ENCODE data around the gene TRIM22. TPM values are rescaled to one million over a fixed set of nuclear protein-coding genes. Genes with fewer than 3 reads are reported as not detected.

The TRIM22 gene
- total RNA-seq, 1 donor from 2014 or later, result 47.0 TPM

- DNase-seq (ENCODE audit: low read depth in 2 of 2), result no peak
These were observed 57.0 kb downstream of the TRIM22 start for GRCh38 chr11:5746614-5747013.

GRCh38 chr11:5749836-5750235 is 60.2 kb downstream of the TRIM22 start:
- DNase-seq (ENCODE audit: low read depth in 2 of 2), result no peak

GRCh38 chr11:5753943-5754342 is 64.4 kb downstream of the TRIM22 start, which contains the start of gene OR52N4:
Gene OR52N4 (plus strand): TSS chr11:5754243. CDS start chr11:5754741, 498 bp downstream.
- no peak for DNase-seq (ENCODE audit: low read depth in 2 of 2)

Other genes starting within 250 kb of the TRIM22 start
- gene OR51I1, start 248.3 kb upstream of the TRIM22 start, total RNA-seq, result not detected in 2 replicates
- not detected in 2 replicates for gene OR51I2, start 240.5 kb upstream of the TRIM22 start, total RNA-seq
- not detected in 2 replicates for gene OR52D1, start 201.1 kb upstream of the TRIM22 start, total RNA-seq
- not detected in 2 replicates for gene UBQLN3, start 179.8 kb upstream of the TRIM22 start, total RNA-seq
- gene UBQLNL, start 173.1 kb upstream of the TRIM22 start, total RNA-seq, result under 0.01 TPM in 1 of 2 replicates, not detected in the other
- under 0.01 TPM in 1 of 2 replicates, not detected in the other for gene OR52H1, start 141.2 kb upstream of the TRIM22 start, total RNA-seq
- not detected in 2 replicates for gene OR52B6, start 108.9 kb upstream of the TRIM22 start, total RNA-seq
- 0.99 and 3.3 TPM in 2 replicates for gene TRIM6, start 93.2 kb upstream of the TRIM22 start, total RNA-seq
- gene TRIM34, start 64.8 kb upstream of the TRIM22 start, total RNA-seq, result 8.5 and 9.4 TPM in 2 replicates
- gene TRIM5, start 4.7 kb upstream of the TRIM22 start, total RNA-seq, result 46.4 and 75.4 TPM in 2 replicates
- gene OR56B1, start 46.7 kb downstream of the TRIM22 start, total RNA-seq, result not detected in 2 replicates
- not detected in 2 replicates for gene OR52N4, start 64.5 kb downstream of the TRIM22 start, total RNA-seq
- not detected in 2 replicates for gene OR52N5, start 93.6 kb downstream of the TRIM22 start, total RNA-seq
- gene OR52N1, start 101.5 kb downstream of the TRIM22 start, total RNA-seq, result not detected in 2 replicates
- gene OR52N2, start 119.1 kb downstream of the TRIM22 start, total RNA-seq, result not detected in 2 replicates
- gene OR52E6, start 152.1 kb downstream of the TRIM22 start, total RNA-seq, result not detected in 2 replicates
- not detected in 2 replicates for gene OR52E8, start 167.9 kb downstream of the TRIM22 start, total RNA-seq
- gene OR52E4, start 190.8 kb downstream of the TRIM22 start, total RNA-seq, result not detected in 2 replicates
- gene OR52E5, start 203.4 kb downstream of the TRIM22 start, total RNA-seq, result not detected in 2 replicates

All from lung microvascular endothelial cell (primary cell).